GM21390 (cell line): ENCODE data around the gene PSAP.
A peak's percentile ranks its signal among the peaks of the same experiment; 100 is the strongest.

Experiments
- ATAC-seq: cut with Tn5 transposase; IDR thresholded peaks from one replicate; pipeline ENCODE4 v1.9.1; 2021; ENCODE audit not compliant: unreplicated experiment

The PSAP gene

DNA sequence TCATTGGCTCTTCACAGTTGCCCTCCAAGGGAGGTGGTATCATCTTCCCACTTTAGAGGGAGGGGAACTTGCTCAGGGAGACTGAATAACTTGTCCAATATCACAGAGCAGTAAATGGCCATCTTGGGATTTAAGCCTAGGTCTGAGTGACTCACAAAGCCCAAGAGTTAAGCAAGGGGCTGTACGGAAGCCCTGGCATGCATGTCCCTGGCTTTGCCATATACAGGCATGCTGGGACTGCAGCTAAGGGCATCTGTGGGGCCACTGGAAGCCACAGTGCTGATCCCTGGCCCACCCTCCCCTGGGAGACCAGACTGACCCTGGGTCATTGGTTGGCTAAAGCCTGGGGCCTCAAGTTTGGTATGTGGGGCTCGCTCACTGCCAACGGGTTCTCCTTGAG is 80.8 kb downstream of the PSAP start:
- ATAC-seq = no peak

DNA sequence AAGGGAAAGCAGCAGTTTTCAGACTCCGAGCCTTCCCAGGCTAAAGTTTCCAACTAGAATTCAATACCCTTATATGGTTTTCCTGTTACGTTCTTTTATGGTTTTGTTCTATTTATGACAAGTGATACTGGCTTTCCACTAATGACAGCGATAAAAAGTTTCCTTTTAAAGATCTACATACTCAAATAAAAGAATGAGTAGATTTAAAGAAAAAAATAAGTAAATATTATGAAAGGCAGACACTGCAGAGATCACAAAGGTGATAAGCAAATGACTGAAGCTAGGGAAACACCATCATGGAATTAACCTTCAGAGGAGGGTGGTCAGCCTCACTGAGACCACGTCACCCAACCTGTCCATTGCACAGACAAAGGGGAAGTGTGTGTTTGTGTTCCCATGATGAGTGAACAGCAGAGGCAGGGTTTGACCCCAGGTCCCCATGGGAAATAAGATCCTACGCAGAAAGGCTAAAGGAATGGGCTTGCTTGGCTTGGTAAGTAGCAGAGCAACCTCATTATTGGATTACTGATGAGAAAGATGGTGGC is 81.7 kb downstream of the PSAP start:
- ATAC-seq = peak; percentile 17

DNA sequence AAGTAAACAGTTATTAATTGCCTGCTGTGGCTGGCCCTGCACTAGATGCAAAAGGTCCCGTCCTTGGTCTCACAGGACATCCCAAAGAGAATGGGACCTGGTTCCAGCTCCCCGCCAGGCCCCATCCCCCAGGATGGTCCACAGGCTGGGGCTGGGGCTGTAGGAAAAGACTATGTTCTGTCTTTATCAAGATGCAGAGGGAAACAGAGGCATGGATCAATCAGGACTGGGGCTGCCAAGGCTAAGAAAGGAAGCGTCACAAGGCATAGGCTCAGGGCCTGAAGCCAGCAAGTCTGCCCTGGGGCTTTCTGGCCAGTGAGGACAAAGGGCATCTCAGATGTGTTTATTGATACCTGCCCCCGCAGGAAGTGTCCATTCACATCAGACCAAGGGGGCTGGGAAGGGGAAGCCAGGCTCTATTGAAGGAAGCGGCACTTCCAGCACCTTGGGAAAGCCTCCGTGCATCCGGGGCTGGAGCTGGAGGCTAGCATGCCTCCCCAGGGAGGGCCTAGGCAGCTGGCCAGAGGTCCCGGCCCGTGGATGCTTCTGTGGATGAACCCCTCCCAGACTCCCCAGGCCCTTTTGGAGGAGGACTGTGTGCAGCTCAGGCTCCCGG is 83.5 kb downstream of the PSAP start:
- no peak for ATAC-seq

DNA sequence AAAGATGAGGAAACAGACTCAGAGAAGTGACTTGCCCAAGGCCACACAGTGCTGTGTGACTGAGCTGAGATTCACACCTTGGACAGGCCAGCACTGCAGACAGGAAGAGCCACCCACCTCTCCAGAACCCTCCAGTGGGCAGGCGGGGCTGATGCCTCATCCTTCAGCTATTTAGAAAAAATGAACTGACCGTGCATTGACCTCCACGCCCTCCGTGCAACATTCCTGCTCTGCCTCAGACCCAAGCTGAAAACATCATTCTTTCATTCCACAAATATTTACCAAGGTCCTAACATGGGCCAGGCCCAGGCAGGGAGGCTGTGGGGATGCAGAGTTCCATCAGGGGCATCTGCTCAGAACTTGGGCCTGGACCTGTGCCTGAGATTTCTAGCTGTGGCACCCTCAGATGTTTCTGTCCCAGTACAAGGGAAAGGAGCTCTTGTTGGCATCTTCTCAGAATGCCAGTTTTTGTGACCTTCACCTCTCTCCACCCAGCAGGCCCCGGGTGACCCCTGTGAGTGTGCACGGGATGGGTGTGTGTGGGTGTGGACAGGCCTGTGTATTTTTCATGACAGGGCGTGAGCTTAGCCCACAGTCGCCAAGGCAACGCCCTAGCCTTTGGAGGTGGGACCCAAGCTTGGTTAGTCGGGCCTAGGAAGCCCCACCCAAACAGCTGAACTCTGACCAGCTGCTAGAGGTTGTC is 84.2 kb downstream of the PSAP start:
- ATAC-seq = no peak
